K562 (cell line): ENCODE data around the gene NT5DC4. TPM values are rescaled to one million over a fixed set of nuclear protein-coding genes. Genes with fewer than 3 reads are reported as not detected.
A peak's percentile ranks its signal among the peaks of the same experiment; 100 is the strongest.

Source experiments
- ATAC-seq: fragments of 200-7000 bp; cut with Tn5 transposase; 3 replicates; pipeline ENCODE4 v1.9.1; 2020; ENCODE audit warnings: moderate library complexity
- BruUV-seq: library from RNA; stranded (reverse); fragments of 400-500 nt; replicated peaks from 2 replicates; lab custom pipeline; 2021; lab: Mats Ljungman, UMichigan
- CTCF ChIA-PET: fragments of 300-600 bp; formaldehyde crosslinking; extraction: SDS; loops from one replicate; lab custom pipeline; 2021; ENCODE audit warnings: low intra/inter-chr PET ratio; lab: Yijun Ruan, JAX
- POLR2A ChIA-PET: fragments of 300-600, 350-650 bp; sonication (Branson Sonifier 250); formaldehyde crosslinking; extraction: SDS; loops from one replicate; lab custom pipeline; 2021; ENCODE audit warnings: antibody characterized with exemption, inconsistent platforms; lab: Yijun Ruan, JAX
- DNase-seq, 4 experiments: peaks; one replicate each; pipeline versions ENCODE4 v3.0.0 to v3.0.0-alpha.2; 2011 to 2018; ENCODE audit warnings: low spot score in 3 of 4, mixed read lengths in 3 of 4; ENCODE audit errors: extremely low read depth in 1 of 4
- FAIRE-seq: peaks from 2 replicates; lab custom pipeline; 2011; peaks lifted over from hg19 to GRCh38; lab: Jason Lieb, UNC
- H2AFZ ChIP-seq: 2 replicates; pipeline ENCODE4 v1.6.0; 2011; ENCODE audit warnings: low read depth, low read length, control low read depth, inconsistent platforms
- H3K27ac ChIP-seq: fragments of 200-600 bp; 3 replicates; pipeline ENCODE4 v1.8.0; 2011; ENCODE audit warnings: low read depth, mild to moderate bottlenecking, control low read depth, inconsistent platforms, low read length, moderate library complexity, mixed read lengths; ENCODE audit errors: extremely low read depth
- H3K27me3 ChIP-seq, 2 experiments: fragments of 300-600 bp in 1 of 2; 2 replicates in 1 of 2; 3 replicates in 1 of 2; pipeline versions ENCODE4 v1.6.0 to v1.8.0; 2011; ENCODE audit warnings: inconsistent platforms in 2 of 2, low read length in 2 of 2, mild to moderate bottlenecking in 1 of 2, mixed read lengths in 1 of 2, moderate library complexity in 1 of 2; ENCODE audit not compliant: control insufficient read depth in 2 of 2, insufficient read depth in 2 of 2
- H3K36me3 ChIP-seq: fragments of 300-600 bp; 3 replicates; pipeline ENCODE4 v1.8.0; 2011; ENCODE audit warnings: mild to moderate bottlenecking, low read length, inconsistent platforms; ENCODE audit not compliant: control insufficient read depth, insufficient read depth
- H3K4me1 ChIP-seq, 2 experiments: fragments of 200-600 bp in 1 of 2; replicated peaks in 1 of 2; 2 replicates in 1 of 2; 3 replicates in 1 of 2; pipeline versions ENCODE4 v1.5.1 to v1.8.0; 2011; ENCODE audit warnings: inconsistent platforms in 2 of 2, low read length in 2 of 2, mild to moderate bottlenecking in 1 of 2, mixed read lengths in 1 of 2, moderate library complexity in 1 of 2; ENCODE audit not compliant: control insufficient read depth in 2 of 2, insufficient read depth in 2 of 2
- H3K4me2 ChIP-seq: 2 replicates; pipeline ENCODE4 v1.6.1; 2011; ENCODE audit warnings: low read length, control low read depth, inconsistent platforms, mixed read lengths; ENCODE audit not compliant: insufficient read depth
- H3K4me3 ChIP-seq: fragments of 200-600 bp; sonication (generic), shearing (Covaris generic); 2 replicates; pipeline ENCODE4 v1.5.1; 2016; ENCODE audit warnings: control low read depth, inconsistent platforms
- H3K79me2 ChIP-seq: fragments of 200-600 bp; 3 replicates; pipeline ENCODE4 v1.8.0; 2011; ENCODE audit warnings: low read length, inconsistent platforms; ENCODE audit not compliant: control insufficient read depth, insufficient read depth
- H3K9ac ChIP-seq, 2 experiments: 2 replicates each; pipeline versions ENCODE4 v1.6.0 to v1.6.1; 2011; ENCODE audit warnings: low read depth in 2 of 2, low read length in 2 of 2, control low read depth in 1 of 2, inconsistent platforms in 1 of 2, mild to moderate bottlenecking in 1 of 2, mixed read lengths in 1 of 2; ENCODE audit not compliant: insufficient read depth in 1 of 2
- H3K9me1 ChIP-seq: one replicate; pipeline ENCODE4 v1.6.0; 2011; ENCODE audit warnings: inconsistent platforms, mild to moderate bottlenecking, low read length, moderate library complexity; ENCODE audit not compliant: control insufficient read depth, insufficient read depth
- H3K9me3 ChIP-seq: replicated peaks from 2 replicates; pipeline ENCODE4 v1.5.1; 2011; ENCODE audit warnings: low read depth, low read length, inconsistent platforms; ENCODE audit not compliant: control insufficient read depth, insufficient read depth
- H4K20me1 ChIP-seq: replicated peaks from 2 replicates; pipeline ENCODE4 v1.6.1; 2011; ENCODE audit warnings: low read length, inconsistent platforms, mixed read lengths; ENCODE audit not compliant: control insufficient read depth, insufficient read depth
- ATF7 ChIP-seq: fragments of 450-650 bp; IDR thresholded peaks from 2 replicates; pipeline ENCODE4 v1.7.1; 2014; ENCODE audit warnings: mild to moderate bottlenecking, moderate library complexity
- DACH1 ChIP-seq: fragments of 450-650 bp; IDR thresholded peaks from 2 replicates; pipeline ENCODE4 v1.6.1; 2018; ENCODE audit not compliant: partially characterized antibody
- FOXM1 ChIP-seq, 2 experiments: fragments of 450-650 bp in 1 of 2; sonication (generic) in 1 of 2; formaldehyde crosslinking in 1 of 2; IDR thresholded peaks; 2 replicates each; pipeline versions ENCODE4 v1.6.1 to v1.9.0; 2017 to 2022; ENCODE audit warnings: low read depth in 2 of 2, mild to moderate bottlenecking in 2 of 2, missing genetic modification reagents in 1 of 2, moderate library complexity in 1 of 2
- GABPB1 ChIP-seq: sonication (generic); formaldehyde crosslinking; IDR thresholded peaks from 2 replicates; pipeline ENCODE4 v1.8.0; 2022; ENCODE audit warnings: mild to moderate bottlenecking, missing genetic modification reagents
- GTF3C2 ChIP-seq: IDR thresholded peaks from 3 replicates; pipeline ENCODE4 v1.6.1; 2011; ENCODE audit warnings: borderline replicate concordance, mild to moderate bottlenecking, moderate library complexity; ENCODE audit not compliant: insufficient read length; ENCODE audit errors: extremely low read depth
- HES1 ChIP-seq: fragments of 450-650 bp; IDR thresholded peaks from 2 replicates; pipeline ENCODE4 v1.6.1; 2016; ENCODE audit warnings: low read depth, mild to moderate bottlenecking, moderate library complexity
- HIVEP1 ChIP-seq: fragments of 250-450 bp; sonication (Bioruptor Pico); IDR thresholded peaks from 2 replicates; pipeline ENCODE4 v1.4.0; 2020; ENCODE audit warnings: mild to moderate bottlenecking
- KAT8 ChIP-seq: fragments of 450-650 bp; IDR thresholded peaks from 2 replicates; pipeline ENCODE4 v1.6.1; 2016; ENCODE audit warnings: low read depth, mild to moderate bottlenecking
- NCOA2 ChIP-seq, 2 experiments: fragments of 450-650 bp; IDR thresholded peaks; 2 replicates each; pipeline ENCODE4 v1.6.1; 2018; ENCODE audit warnings: mild to moderate bottlenecking in 2 of 2, moderate library complexity in 1 of 2; ENCODE audit not compliant: partially characterized antibody in 2 of 2
- SLC30A9 ChIP-seq: fragments of 250-450 bp; sonication (Bioruptor Pico); IDR thresholded peaks from 2 replicates; pipeline ENCODE4 v1.8.0; 2022; ENCODE audit warnings: mild to moderate bottlenecking, moderate library complexity
- ZNF175 ChIP-seq: fragments of 200-800 bp; sonication (Bioruptor generic); IDR thresholded peaks from 2 replicates; pipeline ENCODE4 v1.6.1; 2016; ENCODE audit warnings: low read depth, mild to moderate bottlenecking, missing genetic modification characterization, missing compliant biosample characterization
- ZNF224 ChIP-seq: sonication (generic); formaldehyde crosslinking; IDR thresholded peaks from 2 replicates; pipeline ENCODE4 v1.8.0; 2022; ENCODE audit warnings: mild to moderate bottlenecking, missing genetic modification reagents
- ZNF24 ChIP-seq: fragments of 450-650 bp; IDR thresholded peaks from 2 replicates; pipeline ENCODE4 v1.6.1; 2016
- ZNF395 ChIP-seq: fragments of 200-800 bp; sonication (Bioruptor generic); IDR thresholded peaks from 2 replicates; pipeline ENCODE4 v1.6.1; 2017; ENCODE audit warnings: missing genetic modification characterization, missing compliant biosample characterization
- WGBS: fragments of 100-300 bp; shearing (Covaris generic); methylation state at CpG from one replicate; pipeline ENCODE4 v1.1.6; 2016; ENCODE audit warnings: low coverage, mixed read lengths; ENCODE audit not compliant: insufficient coverage; ENCODE audit errors: missing lambda C conversion rate; 5-methylcytosine and 5-hydroxymethylcytosine counted together
- in situ Hi-C: fragments of 300-500 bp; cut with MboI; formaldehyde crosslinking; loops from 4 replicates; pipeline ENCODE4 v1.15.0; 2018; ENCODE audit warnings: inconsistent platforms, mixed read lengths
- intact Hi-C: fragments of 100-400 bp; cut with micrococcal nuclease; formaldehyde crosslinking; loops from 2 replicates; pipeline ENCODE4 v1.14.2; 2022
- polyA plus RNA-seq, 8 experiments: library from polyadenylated mRNA; depleted of rRNA in 4 of 8; stranded (reverse) in 5 of 8; unstranded in 3 of 8; fragments of >200 nt; fragmentation: Nextera tagmentation in 2 of 8; fragmentation: Illumina TruSeq in 1 of 8; extraction: Ambion mirVana in 2 of 8; extraction: Trizol in 1 of 8; gene quantifications; 2 replicates each; pipeline versions ENCODE4 v1.2.1 to v1.2.3, GENCODE V29; 2011 to 2014; ENCODE audit warnings: inconsistent platforms in 1 of 8, missing spikeins in 1 of 8
- total RNA-seq, 7 experiments: library from RNA; depleted of rRNA in 6 of 7; stranded (reverse); fragments of >200 nt in 6 of 7; fragmentation: Illumina TruSeq in 2 of 7; extraction: Trizol in 2 of 7; gene quantifications; 2 replicates each; pipeline versions ENCODE4 v1.2.1 to v1.2.3, GENCODE V29; 2011 to 2021; ENCODE audit warnings: low replicate concordance in 1 of 7

The NT5DC4 gene
- total and polyA plus RNA-seq, 9 of the 15 experiments (the other 6 are each of a cell fraction or from before 2014, with no cell fraction given) = 0.44 to 6.9 (median 2.5) TPM

- Histone ChIP-seq H3K27me3 (no peaks in the 10 kb centered on the region), H2AFZ (peak overlapping the region; percentile 61), H3K79me2 (no peaks in the 10 kb centered on the region), H3K36me3 (no peaks in the 10 kb centered on the region), H3K9me1 (no peaks in the 10 kb centered on the region), H4K20me1 (no peaks in the 10 kb centered on the region), H3K4me3 (no peak overlapping the region), H3K9ac (peak overlapping the region in 1 of 2 experiments; percentile 81; a peak in 1 of 4 replicates), H3K27ac (no peak overlapping the region), H3K4me2 (no peak overlapping the region), H3K4me1 (peaks cover 11 to 34% of the 10 kb centered on the region in 2 experiments), H3K9me3 (no peaks in the 10 kb centered on the region)
- ChIA-PET CTCF (no interaction called here), POLR2A (interaction anchor here (0.6 to 1.4 kb wide), 3 partner anchors 9 to 655 kb away, joined by 3 to 5 read pairs (median 4); no protein-coding TSS in a partner anchor)
- intact Hi-C loops = no loop called here
- 67% methylated on average over 3 of the region's 3 CpGs for WGBS
- in situ Hi-C loops = no loop called here
- no TSS peak for BruUV-seq
- no peak for DNase-seq
- FAIRE-seq = no peak
- no peak for ATAC-seq
- TF ChIP-seq NCOA2 (IDR thresholded peaks at IDR 0.05; ENCODE audit: partially characterized antibody in 2 of 2) (no peak), ZNF395 (no peak), ZNF175 (no peak), HIVEP1 (CRISPR knock-in tag) (no peak), GABPB1 (no peak), ATF7 (no peak), KAT8 (no peak), FOXM1 (IDR thresholded peaks at IDR 0.05; ENCODE audit: low read depth) (no peak), FOXM1 (CRISPR knock-in tag; IDR thresholded peaks at IDR 0.05; ENCODE audit: low read depth) (no peak), ZNF24 (no peak), HES1 (no peak), SLC30A9 (no peak), ZNF224 (CRISPR knock-in tag) (no peak), GTF3C2 (no peak), DACH1 (no peak)
Measured at GRCh38 chr2:112679484-112679883, 41.3 kb upstream of the NT5DC4 start.
